Fibroblast of upper back skin (primary cell): ENCODE measurements around the gene LOXHD1.

Experiments used
- DNase-seq: peaks from one replicate; pipeline ENCODE4 v3.0.0-alpha.2; 2013

The LOXHD1 gene

DNA sequence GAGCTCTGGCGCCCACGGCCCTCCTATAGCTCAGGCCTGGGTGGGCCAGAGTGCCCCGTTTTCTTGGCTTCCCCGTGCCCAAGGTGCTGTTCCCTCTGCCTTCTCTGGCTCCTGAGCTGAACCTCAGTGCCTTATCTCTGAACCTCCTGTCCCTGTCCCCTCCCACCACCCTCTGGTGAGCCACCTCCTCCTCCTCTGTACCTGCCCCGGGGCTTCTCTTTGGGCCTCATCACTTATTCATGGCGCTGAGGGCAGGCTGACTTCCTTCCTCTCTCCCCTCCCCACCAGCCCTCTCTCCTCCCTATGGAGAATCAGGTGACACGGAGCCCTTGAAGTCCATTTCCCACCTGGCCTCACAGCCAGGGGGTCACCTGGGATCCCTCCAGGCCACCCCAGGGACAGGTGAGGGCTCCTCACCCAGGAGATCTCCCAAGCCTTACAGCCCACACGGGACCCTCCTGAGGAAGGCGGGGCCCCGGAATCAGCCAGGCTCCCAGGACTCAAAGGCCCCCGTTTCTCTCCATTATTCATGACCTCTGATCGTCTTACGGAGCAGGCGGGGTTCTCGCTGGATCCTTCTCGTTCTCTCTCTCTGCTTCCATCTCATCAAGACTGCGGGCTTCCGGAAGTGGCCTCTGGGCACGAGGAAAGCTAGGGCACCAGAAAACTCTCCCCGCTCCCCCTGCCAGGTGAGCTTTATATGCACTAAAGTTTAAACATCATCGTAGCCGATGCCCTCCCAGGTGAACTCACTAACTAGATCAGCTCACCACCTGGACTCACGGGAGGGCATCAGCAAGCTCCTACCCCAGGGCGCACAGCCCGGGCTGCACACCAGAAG lies at the start of gene LOXHD1:
TSS of gene LOXHD1 (minus strand) at position 106 of the 841 bp plus-strand sequence. CDS start 187 bp downstream, outside the sequence.
- DNase-seq = no peak

GRCh38 chr18:46705521-46705920 lies 48.5 kb upstream of the LOXHD1 start:
- DNase-seq = peak; percentile 40

DNA sequence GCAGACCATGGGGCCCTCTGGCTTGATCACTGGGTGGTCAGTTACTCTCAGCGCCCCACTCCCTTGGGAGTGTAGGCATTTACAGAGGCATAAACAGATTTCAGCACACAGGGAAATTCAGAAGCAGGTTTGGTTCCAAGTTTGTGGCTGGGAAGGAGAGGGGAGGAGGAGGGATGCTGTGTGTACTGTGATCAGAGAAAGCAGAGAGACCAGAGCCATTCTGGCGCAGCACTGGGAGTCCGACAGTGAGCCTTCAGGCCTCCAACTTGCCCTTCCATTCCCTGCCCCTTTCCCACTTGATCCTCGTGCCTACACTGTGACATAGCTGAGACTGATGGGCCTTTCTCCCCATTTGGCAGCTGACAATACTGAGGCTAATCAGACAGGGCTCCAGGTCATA lies 47.8 kb upstream of the LOXHD1 start:
- no peak for DNase-seq

DNA sequence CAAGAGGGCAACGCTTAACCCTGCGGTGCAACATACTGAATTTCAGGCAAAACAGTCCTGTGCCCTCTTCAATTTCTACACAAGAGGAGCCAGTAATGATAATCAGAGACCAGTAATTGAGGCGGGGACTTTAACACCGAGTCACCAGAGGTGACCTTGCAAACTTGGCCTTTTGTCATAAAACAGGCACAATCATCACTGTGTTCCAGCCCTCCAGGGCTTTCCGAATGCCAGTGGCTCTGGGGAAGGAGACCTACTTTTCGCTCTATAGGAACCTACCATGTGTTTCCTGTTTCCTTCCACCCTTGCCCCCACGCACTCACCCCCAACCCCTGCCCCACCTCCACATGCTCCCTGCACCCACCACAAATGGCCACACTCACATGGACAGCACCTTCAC lies 47.2 kb upstream of the LOXHD1 start:
- DNase-seq = no peak

DNA sequence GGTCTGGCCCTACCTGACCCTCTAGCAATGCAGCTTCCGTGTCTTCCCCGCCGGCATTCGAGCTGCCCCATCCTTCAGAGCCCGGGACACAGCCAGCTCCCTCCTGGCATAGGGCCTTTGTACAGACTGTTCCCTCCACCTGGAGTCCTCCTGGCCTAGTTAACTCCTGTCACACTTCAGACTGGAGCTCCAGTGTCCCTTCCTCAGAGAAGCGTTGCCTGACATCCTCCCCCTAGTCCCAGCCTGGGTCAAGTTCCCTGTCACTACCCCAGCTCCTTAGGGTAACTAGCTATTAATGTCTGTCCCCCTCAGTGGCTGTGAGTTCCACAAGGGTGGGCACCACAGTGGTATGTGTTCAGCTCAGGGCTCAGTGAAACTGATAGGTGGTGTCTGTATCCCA lies 45.5 kb upstream of the LOXHD1 start:
- no peak for DNase-seq

DNA sequence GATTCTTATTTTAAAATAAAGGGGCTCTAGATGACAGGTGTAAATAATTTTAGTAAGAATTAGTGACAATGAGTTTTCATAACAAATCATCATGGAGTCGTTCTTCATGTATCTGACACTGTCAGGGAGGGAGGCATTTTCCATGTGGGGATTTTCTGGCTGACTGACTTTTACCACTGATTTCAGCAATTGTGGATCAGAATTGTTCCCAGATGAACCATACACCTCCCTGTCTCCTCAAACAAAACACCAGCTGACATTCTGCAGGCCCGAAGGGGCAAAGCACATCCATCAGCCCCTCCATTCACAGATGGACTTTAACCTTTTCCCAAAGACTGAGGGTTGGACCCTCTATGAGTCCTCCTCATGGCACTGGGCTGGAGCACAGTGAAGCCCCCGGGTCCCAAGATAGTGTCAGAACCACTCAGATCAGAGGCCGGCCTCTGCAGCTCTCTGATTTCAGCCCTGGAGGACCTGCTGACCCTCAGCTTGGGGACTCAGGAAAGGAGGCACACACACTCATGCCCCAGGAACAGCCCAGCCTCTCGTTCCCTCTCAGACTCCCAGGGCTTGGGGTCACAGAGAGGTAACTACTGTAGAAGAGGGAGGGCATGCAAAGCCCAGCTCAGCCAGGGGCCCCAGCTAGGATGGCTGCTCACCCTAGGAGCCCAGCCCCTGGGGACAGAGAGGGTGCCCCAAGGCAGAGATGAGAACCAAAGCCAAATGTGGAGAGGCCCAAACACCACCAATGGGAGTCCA lies 43.2 kb upstream of the LOXHD1 start:
- DNase-seq = no peak

- DNase-seq = no peak
Observed at GRCh38 chr18:46696702-46697101, 39.7 kb upstream of the LOXHD1 start.

DNA sequence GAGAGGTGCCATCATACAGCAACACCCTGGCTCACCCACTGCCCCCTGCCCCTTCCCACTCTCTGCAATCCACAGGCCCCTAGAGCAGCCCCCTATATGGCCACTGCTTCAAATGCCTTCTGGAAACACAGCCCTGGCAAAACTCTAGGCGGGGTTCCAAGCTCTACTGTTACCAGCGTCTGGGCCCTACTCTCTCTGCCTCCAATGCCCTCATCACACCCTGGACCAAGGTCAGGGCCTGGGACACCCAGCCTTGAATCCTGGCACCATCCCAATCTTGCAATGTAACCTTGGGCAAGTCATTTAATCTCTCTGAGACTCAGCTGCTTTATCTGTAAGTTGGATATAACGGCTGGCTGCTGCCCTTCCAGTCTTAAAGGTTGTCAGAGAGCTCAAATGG lies 39.2 kb upstream of the LOXHD1 start:
- no peak for DNase-seq

DNA sequence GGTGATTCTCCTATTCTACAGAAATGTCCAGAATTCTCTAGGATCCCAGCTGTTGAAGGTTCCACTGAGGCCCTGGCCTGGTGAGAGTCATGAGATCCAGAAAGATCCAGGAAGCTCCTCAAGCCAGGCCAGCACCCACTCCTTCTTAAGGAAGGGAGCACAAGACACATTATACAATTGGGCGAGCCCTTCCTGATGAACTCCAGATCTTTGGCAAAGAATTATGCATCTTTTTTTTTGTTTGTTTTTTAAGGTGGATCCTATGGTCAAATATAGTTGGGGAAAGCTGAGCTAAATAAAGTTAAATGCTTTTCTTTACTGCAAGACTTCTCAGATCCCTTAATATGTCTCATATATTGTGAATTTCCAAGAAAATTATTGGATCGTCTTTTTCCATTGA lies 37.0 kb upstream of the LOXHD1 start:
- DNase-seq = no peak

DNA sequence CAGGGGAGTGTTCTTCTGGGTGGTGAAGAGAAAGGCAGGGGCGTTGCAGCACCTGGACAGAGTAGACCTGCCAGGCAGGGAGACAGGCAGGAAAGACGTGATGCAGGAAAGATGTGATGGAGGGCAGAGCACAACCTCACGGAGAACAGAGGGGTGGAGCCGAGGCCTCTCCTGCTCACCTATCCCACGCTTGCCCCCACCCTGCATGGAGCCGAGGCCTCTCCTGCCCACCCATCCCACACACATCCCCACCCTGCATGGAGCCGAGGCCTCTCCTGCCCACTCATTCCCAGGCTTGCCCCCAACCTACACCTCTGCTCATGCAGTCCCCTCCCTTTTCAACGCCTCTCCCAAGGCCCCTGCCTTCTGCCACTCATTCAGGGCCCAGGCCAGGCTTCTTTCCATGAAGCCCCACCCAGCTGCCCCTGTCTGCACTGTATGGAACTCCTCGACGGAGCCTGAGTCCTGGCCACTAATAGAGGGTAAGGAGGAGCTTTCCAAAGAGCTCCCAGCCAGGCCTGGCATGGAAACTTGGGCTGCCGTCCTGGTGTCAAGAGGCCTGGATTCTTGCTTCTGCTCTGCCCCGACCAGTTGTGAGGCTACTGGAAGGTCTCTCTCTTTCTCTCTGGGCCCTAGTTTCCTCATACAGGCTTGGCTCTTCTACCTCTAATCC lies 32.0 kb upstream of the LOXHD1 start:
- DNase-seq = no peak

DNA sequence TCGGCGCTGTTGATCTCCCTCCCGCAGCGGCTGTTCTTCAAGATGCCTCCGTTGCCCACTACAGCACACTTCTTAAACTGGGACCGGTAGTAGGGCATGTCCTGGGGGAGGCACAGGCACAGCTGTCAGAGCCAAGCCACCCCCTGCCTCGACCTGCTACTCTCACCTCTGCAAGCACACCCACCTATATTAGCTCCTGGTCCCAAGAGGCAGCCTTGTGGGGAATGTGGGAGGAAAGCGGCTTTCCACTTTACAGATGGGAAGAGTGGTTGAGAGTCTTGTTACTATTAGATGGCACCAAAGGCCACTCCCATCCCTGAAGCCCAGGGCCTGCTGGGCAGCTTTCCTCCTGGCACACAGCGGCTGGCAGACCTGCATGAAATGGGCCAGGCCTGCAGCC lies 29.2 kb upstream of the LOXHD1 start:
- DNase-seq = no peak

- no peak for DNase-seq
Observed at GRCh38 chr18:46683252-46683651, 26.2 kb upstream of the LOXHD1 start.

DNA sequence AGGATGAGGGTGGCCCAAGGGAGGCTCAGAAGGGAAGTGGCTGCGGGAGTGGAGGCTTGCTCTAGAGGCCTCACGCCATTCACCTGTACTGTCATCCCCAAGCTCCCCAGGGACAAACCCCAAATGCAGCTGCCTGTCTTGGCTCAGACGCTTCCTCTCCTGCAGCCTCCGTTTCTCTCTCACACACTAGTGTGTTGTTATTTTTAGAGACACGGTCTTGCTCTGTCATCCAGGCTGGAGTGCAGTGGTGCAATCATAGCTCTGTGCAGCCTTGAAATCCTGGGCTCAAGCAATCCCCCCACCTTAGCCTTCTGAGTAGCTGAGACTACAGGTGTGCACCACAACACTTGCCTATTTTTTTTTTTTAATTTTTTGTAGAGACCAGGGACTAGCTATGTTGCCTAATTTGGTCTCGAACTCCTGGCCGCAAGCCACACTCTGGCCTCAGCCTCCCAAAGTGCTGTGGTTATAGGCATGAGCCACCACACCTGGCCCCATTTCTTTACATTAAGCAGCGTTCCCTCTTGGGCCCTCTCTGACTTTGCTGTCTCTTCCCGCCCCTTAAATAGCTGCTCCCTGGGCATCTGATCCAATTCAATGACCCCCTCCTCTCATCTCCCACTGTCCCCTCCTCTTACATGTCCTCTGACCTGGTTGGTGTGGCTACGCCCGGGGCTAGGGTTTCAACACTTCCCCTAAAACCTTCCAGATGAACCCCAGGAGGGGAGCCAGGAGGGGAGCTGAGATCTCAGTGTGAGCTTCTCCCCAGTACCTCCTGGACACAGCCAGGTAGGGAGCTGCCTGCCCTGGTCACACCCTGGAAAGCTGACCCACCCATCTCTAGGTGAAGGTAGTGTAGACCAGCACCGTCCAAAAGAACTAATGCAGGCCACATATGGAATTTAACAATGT lies 24.0 kb upstream of the LOXHD1 start:
- no peak for DNase-seq

DNA sequence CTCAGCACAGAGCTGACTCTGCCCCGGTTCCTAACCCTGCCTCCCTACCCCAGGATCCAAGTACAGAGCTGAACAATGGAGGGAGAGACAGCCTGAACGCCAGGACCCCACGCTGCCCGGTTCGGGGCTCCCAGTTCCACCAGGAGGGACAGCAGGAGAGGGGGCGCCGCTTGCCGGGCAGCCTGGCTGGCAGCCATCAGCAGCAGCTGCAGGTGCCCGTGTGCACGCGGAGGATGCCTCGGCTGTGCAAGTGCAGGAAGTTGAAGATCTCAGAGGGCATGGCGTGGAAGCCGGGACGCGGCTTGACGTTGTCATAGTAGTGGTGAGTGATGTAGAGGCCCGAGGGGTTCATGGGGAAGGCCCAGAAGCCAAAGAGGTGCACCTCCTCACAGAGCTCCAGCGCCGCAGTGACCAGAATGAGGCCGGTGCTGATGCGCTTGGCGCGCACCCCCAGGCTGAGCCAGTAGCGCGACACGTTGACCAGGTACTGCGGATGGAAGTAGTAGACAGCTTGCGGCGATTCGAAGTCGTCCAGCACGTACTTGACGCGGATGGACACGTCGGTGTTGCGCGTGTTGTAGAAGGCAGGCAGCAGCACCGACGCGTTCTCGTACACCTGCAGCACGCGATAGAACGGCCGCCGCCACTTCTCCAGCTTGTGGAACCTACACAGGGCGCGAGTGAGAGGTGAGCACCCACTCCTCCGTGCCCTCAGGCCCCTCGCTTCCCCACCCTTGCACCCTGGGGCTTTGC lies 23.0 kb upstream of the LOXHD1 start:
- no peak for DNase-seq

DNA sequence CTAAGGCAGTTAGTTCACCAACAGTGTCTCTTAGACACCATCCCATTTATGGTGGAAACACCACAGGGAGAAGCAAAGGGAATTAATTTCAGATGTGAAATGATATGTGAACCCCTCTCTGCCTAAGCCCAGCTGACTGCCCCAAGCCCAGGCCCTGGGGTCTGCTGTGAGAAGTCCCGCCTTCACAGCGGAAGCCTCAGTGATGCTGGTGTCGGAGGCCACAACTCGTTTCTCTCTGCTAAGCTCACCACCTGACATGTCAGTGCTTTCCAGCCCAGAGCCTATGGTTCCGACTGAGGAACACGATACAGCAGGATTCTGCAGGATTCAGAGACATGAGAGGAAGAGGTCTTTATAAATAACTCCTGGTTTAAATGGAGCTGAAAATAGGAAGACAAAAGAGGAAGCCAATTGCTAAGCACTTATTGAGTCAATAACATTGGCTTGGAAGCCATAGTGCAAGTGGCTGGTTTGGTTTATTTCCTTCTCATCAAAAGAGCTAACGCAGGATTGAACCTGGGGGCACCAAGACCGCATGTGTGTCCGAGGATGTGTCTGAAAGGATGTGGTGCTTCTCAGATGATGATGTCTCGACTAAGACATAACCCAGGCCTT lies 21.9 kb upstream of the LOXHD1 start:
- DNase-seq = no peak

DNA sequence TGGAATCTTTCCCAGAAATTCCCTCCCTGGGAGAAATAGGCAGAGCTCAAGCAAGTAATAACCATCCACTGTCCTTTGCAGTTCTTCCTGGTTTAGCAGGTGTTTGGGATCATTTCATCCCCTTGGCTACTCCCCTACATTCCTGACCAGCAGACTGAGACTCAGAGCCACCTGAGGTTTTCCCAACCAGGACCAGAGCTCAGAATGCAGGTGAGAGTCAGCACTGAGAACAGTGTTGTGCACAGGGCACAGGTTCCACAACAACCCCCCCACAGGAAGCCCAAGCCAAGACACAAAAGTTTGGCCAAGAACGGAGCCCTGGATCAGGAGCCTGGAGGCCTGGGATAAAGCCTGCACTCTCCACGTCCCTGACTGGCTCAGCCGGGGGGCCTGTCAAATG lies 21.0 kb upstream of the LOXHD1 start:
- DNase-seq = no peak

DNA sequence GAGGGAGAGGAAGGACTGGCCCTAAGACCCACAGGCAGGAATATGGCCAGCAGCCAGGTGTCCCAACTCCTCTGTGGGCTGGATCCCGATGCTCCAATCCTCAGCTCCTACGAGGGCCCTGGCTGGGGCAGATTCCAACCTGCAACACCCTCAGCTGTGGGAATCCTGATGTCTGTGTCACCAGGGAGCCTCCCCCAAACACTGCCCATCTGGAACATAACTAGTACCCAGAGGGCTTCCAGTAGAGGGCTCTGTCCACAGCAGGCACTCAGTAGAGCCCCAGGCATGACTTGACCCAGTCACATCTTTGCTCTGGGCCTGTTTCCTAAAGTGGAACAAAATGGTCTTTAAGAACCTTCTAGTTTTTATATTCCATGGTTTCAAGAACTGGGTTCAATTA lies 20.6 kb upstream of the LOXHD1 start:
- DNase-seq = peak; percentile 2

- DNase-seq = no peak
Observed at GRCh38 chr18:46676182-46676835, 19.3 kb upstream of the LOXHD1 start.

GRCh38 chr18:46675112-46675511 lies 18.1 kb upstream of the LOXHD1 start:
- DNase-seq = no peak

DNA sequence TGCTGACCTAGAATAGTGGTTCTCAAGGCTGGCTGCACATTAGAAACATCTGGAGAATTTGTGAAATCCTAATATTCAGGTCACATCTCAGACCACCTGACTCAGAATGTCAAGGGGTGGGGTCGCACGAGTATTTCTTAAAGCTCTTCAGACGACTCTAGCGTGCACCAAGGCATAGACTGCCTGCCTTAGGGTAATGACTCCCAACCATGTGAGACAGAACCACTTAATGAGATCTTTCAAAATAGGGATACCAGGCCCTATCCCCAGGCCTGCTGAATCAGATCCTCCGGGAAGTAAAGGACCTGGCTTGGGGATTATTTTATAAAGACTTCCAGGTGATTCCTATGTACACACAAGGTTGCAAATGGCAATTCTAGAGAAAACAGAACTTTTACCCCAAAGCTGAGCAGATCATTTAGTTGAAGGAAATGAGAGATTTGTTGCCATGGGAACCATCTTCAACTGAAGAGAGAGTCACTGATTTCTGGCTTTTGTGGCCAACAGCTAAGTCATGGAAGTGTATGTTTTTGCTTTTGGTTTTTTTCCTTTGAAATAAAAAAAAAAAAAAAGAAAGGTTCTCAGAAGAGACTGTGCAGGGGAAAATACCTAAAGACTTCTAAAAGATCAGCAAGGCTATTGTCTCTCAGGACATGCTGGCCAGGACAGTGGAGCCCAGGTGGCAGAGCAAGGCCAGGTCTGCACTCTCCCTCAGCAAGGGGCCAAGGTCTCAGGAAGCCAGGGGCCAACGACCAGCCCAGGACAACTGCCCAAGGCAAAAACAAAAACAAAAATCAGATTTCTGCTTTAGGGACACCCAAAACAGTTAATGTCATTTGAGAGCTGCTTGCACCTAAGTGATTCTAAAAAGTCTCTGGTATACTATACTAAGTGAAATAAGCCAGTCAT lies 15.3 kb upstream of the LOXHD1 start:
- peak; percentile 31 for DNase-seq
